Ovary (tissue), 10 donors: Measurements from ENCODE around the gene CASD1. TPM values are rescaled to one million over a fixed set of nuclear protein-coding genes. Genes with fewer than 3 reads are reported as not detected.

Experiments
- DNase-seq, 5 donors: peaks; one replicate each; pipeline ENCODE4 v3.0.0-alpha.2; 2019 to 2020
- H3K27ac ChIP-seq, 2 donors: fragments of 200-600 bp; one replicate each; pipeline versions ENCODE4 v1.5.1 to v1.8.0; 2019 to 2022
- H3K27me3 ChIP-seq: fragments of 200-600 bp; one replicate; pipeline ENCODE4 v1.8.0; 2022
- H3K36me3 ChIP-seq: fragments of 200-600 bp; sonication (generic); one replicate; pipeline ENCODE4 v1.5.1; 2019
- H3K4me1 ChIP-seq: one replicate; pipeline ENCODE4 v1.8.1; 2013; ENCODE audit warnings: mild to moderate bottlenecking, moderate library complexity; ENCODE audit not compliant: insufficient read depth
- H3K4me3 ChIP-seq: fragments of 200-600 bp; sonication (generic); one replicate; pipeline ENCODE4 v1.5.1; 2017
- H3K9me3 ChIP-seq, 2 donors: fragments of 200-600 bp in 1 of 2; sonication (generic) in 1 of 2; one replicate each; pipeline versions ENCODE4 v1.5.1 to v1.8.1; 2013 to 2019; ENCODE audit warnings: mild to moderate bottlenecking in 1 of 2, moderate library complexity in 1 of 2
- CTCF ChIP-seq, 3 donors: fragments of 450-650 bp in 2 of 3; fragments of 200-600 bp in 1 of 3; IDR thresholded peaks; one replicate each; pipeline versions ENCODE4 v1.5.1 to v1.8.0; 2016 to 2022; ENCODE audit warnings: antibody characterized with exemption in 3 of 3, mild to moderate bottlenecking in 1 of 3
- EP300 ChIP-seq: sonication (generic); formaldehyde crosslinking; IDR thresholded peaks from one replicate; pipeline ENCODE4 v1.6.1; 2017; ENCODE audit warnings: antibody characterized with exemption
- POLR2A ChIP-seq: fragments of 450-650 bp; IDR thresholded peaks from one replicate; pipeline ENCODE4 v1.6.1; 2017; ENCODE audit warnings: antibody characterized with exemption, mild to moderate bottlenecking, moderate library complexity
- WGBS, 3 donors: extraction: QIAGEN DNeasy Blood & Tissue Kit in 1 of 3; methylation state at CpG; one replicate each; pipeline versions ENCODE4 v1.1.5 to v1.1.7; 2013 to 2017; 5-methylcytosine and 5-hydroxymethylcytosine counted together
- intact Hi-C, 4 donors: fragments of 100-400 bp; cut with DNase I; formaldehyde crosslinking; loops; one replicate each; pipeline versions ENCODE4 v1.11.0 to v1.15.1; 2022 to 2023
- long read RNA-seq, 3 donors: library from polyadenylated mRNA in 2 of 3; unstranded in 2 of 3; transcript quantifications; one replicate each; pipeline ENCODE4 v2.0.0 and lab custom pipeline, GENCODE V29; 2021 to 2026
- polyA plus RNA-seq, 2 donors: library from polyadenylated mRNA; stranded (reverse); fragments of 200-250 nt in 1 of 2; fragments of 350-450 nt in 1 of 2; fragmentation: Illumina TruSeq in 1 of 2; extraction: RNeasy Lipid Tissue Mini Kit (QIAGEN cat#74804) in 1 of 2; gene quantifications; one replicate each; pipeline ENCODE4 v1.2.3, GENCODE V29; 2013 to 2014
- total RNA-seq, 7 donors: library from RNA; depleted of rRNA in 2 of 7; stranded (reverse); fragments of >200 nt in 2 of 7; fragmentation: NEBNext Ultra II Directional in 3 of 7; extraction: Animal tissue kit (Norgen Biotek cat#: 25700) in 3 of 7; gene quantifications; one replicate each; pipeline versions ENCODE4 v1.1.0 to v1.2.4, GENCODE V29; 2016 to 2023
- donor health status: DM: no; HTN: no; CAD: no; lungs with moderate emphysema.
- donor health status: DM: no; HTN: no; CAD: no.
- donor health status: Bipolar disorder and iron deficiency.
- donor health status: DM: yes; HTN: yes; CAD: no.
- donor health status: DM: no; HTN: no; CAD: no.
- donor health status: DM: yes; HTN: yes; CAD: no.

Gene CASD1
- total RNA-seq (10 to 100 TPM; 19.4 to 32.1 (median 25.2) TPM), polyA plus RNA-seq (10 to 100 TPM; 16.7 to 19.4 TPM)
- long read RNA-seq, donor 1, transcript CASD1-205 (3 exons, 2,263 nt) = major isoform, 7 of 12 reads
- long read RNA-seq, donor 1, partial matches to known transcripts = 2 of 12 reads
- long read RNA-seq, donor 1, other reads (novel, unspliced or antisense) = 1 of 12 reads
- long read RNA-seq, donor 2, partial matches to known transcripts = 0 of 4 reads
- long read RNA-seq, donor 2, other reads (novel, unspliced or antisense) = 0 of 4 reads
- long read RNA-seq, donor 3, transcript CASD1-201 (18 exons, 3,942 nt) = major isoform, 23 of 36 reads
- long read RNA-seq, donor 3, partial matches to known transcripts = 7 of 36 reads
- long read RNA-seq, donor 3, other reads (novel, unspliced or antisense) = 5 of 36 reads

DNA sequence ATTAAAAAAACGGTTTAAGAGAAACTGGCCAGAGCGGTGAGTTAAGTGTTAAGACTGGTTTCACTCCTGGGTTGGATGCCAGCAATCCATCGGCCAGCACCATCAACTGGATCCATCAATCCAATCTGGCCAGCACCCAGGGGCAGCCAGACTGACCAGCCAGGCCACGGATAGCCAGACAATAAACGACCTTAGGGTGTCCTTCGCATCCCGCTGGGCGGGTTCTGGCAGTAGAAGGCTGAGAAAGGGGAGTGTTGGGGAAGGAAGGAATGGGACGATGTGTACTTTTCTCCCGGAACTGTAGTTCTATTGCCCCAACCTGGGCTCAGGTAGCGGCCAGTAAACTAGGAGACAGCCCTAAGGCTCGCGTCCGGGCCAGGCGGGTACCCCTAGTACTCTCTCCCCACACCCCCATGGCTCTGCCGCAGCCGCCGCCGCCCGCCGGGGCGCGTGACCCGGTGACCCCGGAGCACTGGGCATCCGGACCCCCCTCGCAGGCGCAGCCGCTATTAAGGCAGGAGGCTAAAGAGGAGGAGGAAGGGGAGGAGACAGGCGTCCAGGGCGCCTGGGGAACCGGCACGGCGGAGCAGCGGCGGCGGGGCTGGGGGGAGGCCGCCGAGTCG, at the start of gene CASD1:
TSS of gene CASD1 (plus strand) at position 546 of the 623 bp plus-strand sequence. CDS start 276 bp downstream, outside the sequence.
- TF ChIP-seq EP300 (no peak), CTCF (IDR thresholded peaks at IDR 0.05) (no peak), POLR2A (peak; percentile 13)
- Histone ChIP-seq H3K27ac (peak within 1 kb of the TSS; percentile 95 to 96), H3K9me3 (no peaks in the 10 kb centered on the region), H3K4me3 (peak within 1 kb of the TSS; percentile 50), H3K36me3 (no peaks in the 10 kb centered on the region), H3K4me1 (peaks cover 5% of the 10 kb centered on the region), H3K27me3 (no peaks in the 10 kb centered on the region)
- intact Hi-C loops = no loop called here
- peak; percentile 46 to 75 (median 71) for DNase-seq
- WGBS, 3 donors = 4 to 5% (median 5%) methylated on average over 34 to 40 of the region's 40 CpGs

DNA sequence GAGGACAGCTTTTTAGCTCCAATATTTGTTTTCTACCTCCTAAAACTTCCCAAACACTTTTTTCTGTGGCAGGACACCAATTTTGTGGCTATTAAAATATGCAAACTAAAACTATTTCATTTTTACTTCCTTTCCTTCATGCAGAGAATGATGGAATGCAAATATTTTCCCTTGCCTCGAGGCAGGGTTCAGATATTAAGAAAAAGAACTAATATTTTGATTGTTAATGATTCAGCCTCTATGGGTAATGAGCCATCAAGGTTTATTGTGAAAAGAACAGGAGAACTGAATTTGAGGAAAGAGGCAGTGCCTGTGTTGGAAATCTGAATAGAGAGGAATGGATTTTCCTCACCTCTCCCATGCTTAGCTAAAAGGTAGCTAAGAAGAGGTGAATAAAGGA, 43.1 kb upstream of the CASD1 start:
- 2 to 17% (median 4%) methylated on average over 1 of the region's 1 CpG for WGBS, 3 donors
- no peak for DNase-seq

DNA sequence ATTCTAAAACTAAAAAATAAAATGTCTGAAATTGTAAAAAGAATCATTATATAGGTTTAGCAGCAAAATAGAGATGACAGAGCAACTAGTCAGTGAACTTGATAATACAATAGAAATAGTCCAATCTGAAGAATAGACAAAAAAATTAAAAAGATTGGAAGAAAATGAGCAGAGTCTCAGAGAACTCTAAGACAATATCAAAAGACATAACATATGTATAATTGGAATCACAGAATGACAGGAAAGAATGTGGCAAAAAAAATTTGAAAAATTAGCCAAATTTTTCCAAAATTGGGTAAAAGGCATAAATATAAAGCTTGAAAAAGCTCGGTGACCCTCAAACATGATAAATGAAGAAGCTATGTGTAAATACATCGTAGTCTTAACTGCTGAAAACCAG, 38.0 kb upstream of the CASD1 start:
- DNase-seq = no peak
- H3K27me3 ChIP-seq = no peaks in the 10 kb centered on the region
- no peak overlapping the region for H3K27ac ChIP-seq
- no peaks in the 10 kb centered on the region for H3K36me3 ChIP-seq
- 91 to 93% (median 91%) methylated on average over 2 of the region's 2 CpGs for whole genome bisulfite sequencing, 3 donors
- H3K4me1 ChIP-seq = no peaks in the 10 kb centered on the region
- TF ChIP-seq CTCF (IDR thresholded peaks at IDR 0.05) (no peak), POLR2A (no peak), EP300 (no peak)
- H3K9me3 ChIP-seq = no peaks in the 10 kb centered on the region
- H3K4me3 ChIP-seq = no peak overlapping the region
- intact Hi-C loops = no loop called here

More for the DNA sequence above, 43.1 kb upstream of the CASD1 start:
- Histone ChIP-seq H3K4me1 (no peaks in the 10 kb centered on the region), H3K27ac (no peak overlapping the region), H3K36me3 (no peaks in the 10 kb centered on the region), H3K27me3 (no peaks in the 10 kb centered on the region), H3K9me3 (no peaks in the 10 kb centered on the region), H3K4me3 (no peak overlapping the region)
- no peak for TF ChIP-seq EP300
- intact Hi-C loops = no loop called here

- Histone ChIP-seq H3K4me3 (no peak overlapping the region), H3K9me3 (no peaks in the 10 kb centered on the region), H3K36me3 (no peaks in the 10 kb centered on the region), H3K27me3 (no peaks in the 10 kb centered on the region), H3K27ac (no peak overlapping the region), H3K4me1 (no peaks in the 10 kb centered on the region)
- DNase-seq = no peak
- TF ChIP-seq CTCF (IDR thresholded peaks at IDR 0.05) = no peak
- TF ChIP-seq POLR2A = no peak
- no peak for TF ChIP-seq EP300
- whole genome bisulfite sequencing, 3 donors = 87 to 94% (median 92%) methylated on average over 1 of the region's 1 CpG
- intact Hi-C loops = no loop called here
Observed at GRCh38 chr7:94472608-94473007, 37.0 kb upstream of the CASD1 start.
